ENCODE results near the gene CAMTA2.

- TF ChIP-seq CTCF (IDR thresholded peaks at IDR 0.05) (no peak), POLR2A (IDR thresholded peaks at IDR 0.05) (no peak)
Observed at GRCh38 chr17:4938069-4938491, 49.4 kb downstream of the CAMTA2 start.

Data from body of pancreas (tissue), 4 donors.